Measurements from ENCODE around the gene PLEKHD1. TPM values are rescaled to one million over a fixed set of nuclear protein-coding genes. Genes with fewer than 3 reads are reported as not detected.

The PLEKHD1 gene
- total RNA-seq, 1 experiment from 2014 or later, result 0.65 TPM

DNA sequence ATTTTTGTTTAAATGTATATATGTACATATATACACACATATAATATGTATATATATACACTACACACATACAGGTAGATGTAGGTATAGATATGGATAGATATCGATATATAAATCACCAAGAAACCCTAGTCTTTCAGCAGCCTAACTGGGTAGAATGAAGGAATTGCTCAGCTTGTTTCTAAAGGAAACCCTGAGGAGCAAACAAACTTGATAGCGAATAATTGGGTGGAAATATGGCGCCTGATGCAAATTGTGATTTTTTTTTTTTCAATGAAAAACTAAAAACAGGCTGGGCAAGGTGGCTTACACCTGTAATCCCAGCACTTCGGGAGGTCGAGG lies 90.4 kb downstream of the PLEKHD1 start:
- Histone ChIP-seq H3K4me3 (no peak overlapping the region), H3K9me3 (ENCODE audit: insufficient read depth, low read depth) (no peaks in the 10 kb centered on the region), H3K27me3 (ENCODE audit: insufficient read depth, low read depth) (peaks cover 16% of the 10 kb centered on the region), H3K4me2 (peak overlapping the region; percentile 67), H3K27ac (no peak overlapping the region), H3K36me3 (ENCODE audit: low read depth) (no peaks in the 10 kb centered on the region), H4K20me1 (ENCODE audit: insufficient read depth) (no peaks in the 10 kb centered on the region), H3K9me2 (ENCODE audit: insufficient read depth) (no peaks in the 10 kb centered on the region), H2AFZ (no peak overlapping the region), H3K4me1 (replicated peaks; ENCODE audit: insufficient read depth) (peaks cover 16% of the 10 kb centered on the region), H3F3A (ENCODE audit: insufficient read depth, low read depth) (peaks cover 12% of the 10 kb centered on the region; the same call in 1 of the 2 replicates), H3K79me2 (ENCODE audit: low read depth) (no peaks in the 10 kb centered on the region)
- intact Hi-C loops (cut with micrococcal nuclease; ENCODE audit: unreplicated experiment), result loop anchor here (1.0 to 5.0 kb wide), 4 partner anchors 40 to 446 kb away; no protein-coding TSS in a partner anchor
- ChIA-PET CTCF (interaction anchor here (0.5 to 2.0 kb wide), 5 partner anchors 10 to 708 kb away, joined by 3 to 14 read pairs (median 6); no protein-coding TSS in a partner anchor), POLR2A (ENCODE audit: unreplicated experiment) (no interaction called here)
- BruUV-seq (replicated peaks), result no TSS peak
- TF ChIP-seq CTCF (conservative IDR thresholded peaks at IDR 0.05) (peak; percentile 21; the same call in 1 of the 2 replicates), EZH2 (IDR thresholded peaks at IDR 0.05; ENCODE audit: low read depth) (no peak)
- DNase-seq, result no peak

- no peak for DNase-seq
- Histone ChIP-seq H3K79me2 (ENCODE audit: low read depth) (no peaks in the 10 kb centered on the region), H3K9me3 (ENCODE audit: insufficient read depth, low read depth) (no peaks in the 10 kb centered on the region), H3F3A (ENCODE audit: insufficient read depth, low read depth) (peaks cover 11% of the 10 kb centered on the region; the same call in 1 of the 2 replicates), H3K27ac (no peak overlapping the region), H3K4me2 (peak overlapping the region; percentile 31), H4K20me1 (ENCODE audit: insufficient read depth) (no peaks in the 10 kb centered on the region), H3K36me3 (ENCODE audit: low read depth) (no peaks in the 10 kb centered on the region), H3K4me3 (no peak overlapping the region), H3K4me1 (replicated peaks; ENCODE audit: insufficient read depth) (peaks cover 21% of the 10 kb centered on the region), H3K9me2 (ENCODE audit: insufficient read depth) (no peaks in the 10 kb centered on the region), H3K27me3 (ENCODE audit: insufficient read depth, low read depth) (peaks cover 2% of the 10 kb centered on the region; the same call in 1 of the 2 replicates), H2AFZ (no peak overlapping the region)
- intact Hi-C loops (cut with micrococcal nuclease; ENCODE audit: unreplicated experiment), result no loop called here
- no TSS peak for BruUV-seq (replicated peaks)
- ChIA-PET POLR2A (ENCODE audit: unreplicated experiment) (no interaction called here), CTCF (no interaction called here)
- TF ChIP-seq CTCF (conservative IDR thresholded peaks at IDR 0.05), result no peak
- no peak for TF ChIP-seq EZH2 (IDR thresholded peaks at IDR 0.05; ENCODE audit: low read depth)
Observed at GRCh38 chr14:69579476-69579875, 94.9 kb downstream of the PLEKHD1 start.

- intact Hi-C loops (cut with micrococcal nuclease; ENCODE audit: unreplicated experiment), result no loop called here
- TF ChIP-seq EZH2 (IDR thresholded peaks at IDR 0.05; ENCODE audit: low read depth), result no peak
- peak; percentile 64; the same call in 1 of the 2 replicates for TF ChIP-seq CTCF (conservative IDR thresholded peaks at IDR 0.05)
- H4K20me1 ChIP-seq (ENCODE audit: insufficient read depth), result no peaks in the 10 kb centered on the region
- ChIA-PET POLR2A (ENCODE audit: unreplicated experiment) (no interaction called here), CTCF (no interaction called here)
- H3K9me3 ChIP-seq (ENCODE audit: insufficient read depth, low read depth), result no peaks in the 10 kb centered on the region
- peak overlapping the region; percentile 31 for H3K4me2 ChIP-seq
- no peaks in the 10 kb centered on the region for H3K27me3 ChIP-seq (ENCODE audit: insufficient read depth, low read depth)
- no peak overlapping the region for H3K4me3 ChIP-seq
- no peaks in the 10 kb centered on the region for H3K36me3 ChIP-seq (ENCODE audit: low read depth)
- no TSS peak for BruUV-seq (replicated peaks)
- no peaks in the 10 kb centered on the region for H3K9me2 ChIP-seq (ENCODE audit: insufficient read depth)
- H3K79me2 ChIP-seq (ENCODE audit: low read depth), result no peaks in the 10 kb centered on the region
- H3F3A ChIP-seq (ENCODE audit: insufficient read depth, low read depth), result peaks cover 11% of the 10 kb centered on the region; the same call in 1 of the 2 replicates
- peak; percentile 44 to 95 for DNase-seq
- H3K4me1 ChIP-seq (replicated peaks; ENCODE audit: insufficient read depth), result peaks cover 21% of the 10 kb centered on the region
- H3K27ac ChIP-seq, result no peak overlapping the region
- no peak overlapping the region for H2AFZ ChIP-seq
Observed at GRCh38 chr14:69580009-69580577, 95.6 kb downstream of the PLEKHD1 start.

Other genes with a start within 250 kb of the PLEKHD1 start
- 16.3 and 22.8 TPM in 2 replicates for gene GALNT16, start 224.6 kb upstream of the PLEKHD1 start, total RNA-seq (2021)
- 197 and 347 TPM in 2 replicates for gene ERH, start 86.4 kb upstream of the PLEKHD1 start, total RNA-seq (2021)
- gene SLC39A9, start 86.0 kb upstream of the PLEKHD1 start, total RNA-seq (2021), result 78.7 and 95.1 TPM in 2 replicates
- gene CCDC177, start 90.1 kb downstream of the PLEKHD1 start, total RNA-seq (2021), result not detected in 2 replicates
- 24.1 and 43.3 TPM in 2 replicates for gene SUSD6, start 126.9 kb downstream of the PLEKHD1 start, total RNA-seq (2021)

Data from PC-9 (cell line).